Ishikawa (cell line): ENCODE data around the gene SEC24D.

Experiments
- CEBPB ChIP-seq: IDR thresholded peaks from 2 replicates; pipeline ENCODE4 v1.6.1; 2012
- CREB1 ChIP-seq: IDR thresholded peaks from 2 replicates; pipeline ENCODE4 v1.6.1; 2012; ENCODE audit warnings: low read depth
- EGR1 ChIP-seq: IDR thresholded peaks from 2 replicates; pipeline ENCODE4 v1.6.1; 2012
- EP300 ChIP-seq: IDR thresholded peaks from 2 replicates; pipeline ENCODE4 v1.6.1; 2012; ENCODE audit warnings: borderline replicate concordance
- FOXM1 ChIP-seq: IDR thresholded peaks from 2 replicates; pipeline ENCODE4 v1.6.1; 2012; ENCODE audit warnings: low read depth, borderline replicate concordance
- MAX ChIP-seq: IDR thresholded peaks from 2 replicates; pipeline ENCODE4 v1.6.1; 2012
- NFIC ChIP-seq: IDR thresholded peaks from 2 replicates; pipeline ENCODE4 v1.6.1; 2012
- RAD21 ChIP-seq: IDR thresholded peaks from 2 replicates; pipeline ENCODE4 v1.6.1; 2012; ENCODE audit warnings: low read depth
- REST ChIP-seq: IDR thresholded peaks from 2 replicates; pipeline ENCODE4 v1.6.1; 2012; ENCODE audit warnings: low read depth, mild to moderate bottlenecking
- TAF1 ChIP-seq: IDR thresholded peaks from 2 replicates; pipeline ENCODE4 v1.6.1; 2012; ENCODE audit warnings: low read depth, mild to moderate bottlenecking
- TCF12 ChIP-seq: IDR thresholded peaks from 2 replicates; pipeline ENCODE4 v1.6.1; 2012; ENCODE audit warnings: low read depth
- TEAD4 ChIP-seq: IDR thresholded peaks from 2 replicates; pipeline ENCODE4 v1.6.1; 2012
- USF1 ChIP-seq: IDR thresholded peaks from 2 replicates; pipeline ENCODE4 v1.6.1; 2012
- YY1 ChIP-seq: IDR thresholded peaks from 2 replicates; pipeline ENCODE4 v1.6.1; 2012; ENCODE audit warnings: low read depth
- ZBTB7A ChIP-seq: IDR thresholded peaks from 2 replicates; pipeline ENCODE4 v1.6.1; 2012; ENCODE audit warnings: low read depth

SEC24D gene

GRCh38 chr4:118845552-118846050 lies 9.7 kb upstream of the SEC24D start:
- TF ChIP-seq USF1 (no peak), EGR1 (no peak), TCF12 (no peak), FOXM1 (no peak), TAF1 (no peak), MAX (no peak), ZBTB7A (no peak)

- no peak for TF ChIP-seq USF1
- TF ChIP-seq FOXM1, result no peak
- TF ChIP-seq RAD21, result no peak
- TF ChIP-seq TEAD4, result no peak
- no peak for TF ChIP-seq REST
- no peak for TF ChIP-seq YY1
- TF ChIP-seq MAX, result no peak
- TF ChIP-seq ZBTB7A, result no peak
- no peak for TF ChIP-seq CREB1
- TF ChIP-seq EP300, result no peak
- no peak for TF ChIP-seq CEBPB
- TF ChIP-seq NFIC, result no peak
- no peak for TF ChIP-seq TCF12
- no peak for TF ChIP-seq TAF1
These were observed 7.3 kb upstream of the SEC24D start for GRCh38 chr4:118843237-118843636.

GRCh38 chr4:118842055-118842454 lies 6.1 kb upstream of the SEC24D start:
- TF ChIP-seq MAX, result no peak
- no peak for TF ChIP-seq TCF12

- TF ChIP-seq YY1, result no peak
- TF ChIP-seq ZBTB7A, result no peak
- TF ChIP-seq FOXM1, result no peak
These were observed 3.4 kb upstream of the SEC24D start for GRCh38 chr4:118839221-118839927.

GRCh38 chr4:118837121-118837507 lies 1.2 kb upstream of the SEC24D start:
- no peak for TF ChIP-seq TEAD4
- TF ChIP-seq RAD21, result no peak
- no peak for TF ChIP-seq YY1

GRCh38 chr4:118836301-118837120 lies 585 bp upstream of the SEC24D start:
- TF ChIP-seq USF1, result peak; percentile 36; the same call in 1 of the 2 replicates
- no peak; the same call in 1 of the 2 replicates for TF ChIP-seq NFIC
- TF ChIP-seq RAD21, result no peak
- peak; percentile 36; the same call in 1 of the 2 replicates for TF ChIP-seq CREB1
- TF ChIP-seq ZBTB7A, result no peak
- TF ChIP-seq MAX, result peak; percentile 92
- no peak for TF ChIP-seq EGR1
- no peak for TF ChIP-seq YY1
- TF ChIP-seq TAF1, result no peak
- TF ChIP-seq FOXM1, result no peak
- no peak for TF ChIP-seq REST
- no peak for TF ChIP-seq TCF12
- no peak for TF ChIP-seq CEBPB
- no peak for TF ChIP-seq TEAD4
- TF ChIP-seq EP300, result no peak
